Measurements from ENCODE around the gene NAT14. TPM values are rescaled to one million over a fixed set of nuclear protein-coding genes. Genes with fewer than 3 reads are reported as not detected.

The NAT14 gene
- total RNA-seq, 1 experiment from 2014 or later: 87.7 TPM

- Mint-ChIP-seq H3K36me3 (no peaks in the 10 kb centered on the region), H3K27me3 (ENCODE audit: low read depth) (no peaks in the 10 kb centered on the region), H3K4me3 (peak overlapping the region; percentile 82), H3K9me3 (no peaks in the 10 kb centered on the region), H3K4me1 (peaks cover 23% of the 10 kb centered on the region), H3K27ac (no peak overlapping the region)
- CTCF ChIA-PET: interaction anchor here (0.6 to 13.5 kb wide), 6 partner anchors 16 to 171 kb away, joined by 3 to 96 read pairs (median 5); partner anchors contain the start of genes FIZ1, ISOC2 and U2AF2
- TF ChIP-seq TCF7 (CRISPR knock-in tag; IDR thresholded peaks at IDR 0.05; ENCODE audit: low read depth) (no peak), CBFB (CRISPR knock-in tag; IDR thresholded peaks at IDR 0.05; ENCODE audit: low read depth) (0 out of 2 replicates have a peak, but pooled peaks have one; percentile 21)
- ATAC-seq (no peak), DNase-seq (ENCODE audit: low spot score) (no peak)
- POLR2A ChIA-PET: interaction anchor here (0.5 to 1.3 kb wide), 3 partner anchors 7 to 141 kb away, joined by 3 to 11 read pairs (median 4); partner anchors contain the start of gene ZNF628
These were observed 1.0 kb upstream of the NAT14 start for GRCh38 chr19:55483706-55484592.

- no peak for ATAC-seq
- TF ChIP-seq FOXP4 (CRISPR knock-in tag; IDR thresholded peaks at IDR 0.05): 0 out of 2 replicates have a peak, but pooled peaks have one; percentile 29
- TF ChIP-seq ZBTB43 (CRISPR knock-in tag; IDR thresholded peaks at IDR 0.05): no peak
- no peak for TF ChIP-seq STAT6 (CRISPR knock-in tag; conservative IDR thresholded peaks at IDR 0.05; ENCODE audit: low read depth)
- no peak for TF ChIP-seq GRHL2 (CRISPR knock-in tag; IDR thresholded peaks at IDR 0.05; ENCODE audit: insufficient replicate concordance, severe bottlenecking)
- peaks cover 20% of the 10 kb centered on the region for H3K4me1 Mint-ChIP-seq
- no peaks in the 10 kb centered on the region for H3K9me3 Mint-ChIP-seq
- ChIA-PET POLR2A (interaction anchor here (0.5 to 1.3 kb wide), 5 partner anchors 9 to 162 kb away, joined by 3 to 11 read pairs (median 3); partner anchors contain the start of gene ZNF628), CTCF (interaction anchor here (1.0 to 13.5 kb wide), 5 partner anchors 9 to 147 kb away, joined by 3 to 96 read pairs (median 4); partner anchors contain the start of gene ISOC2)
- no peak for DNase-seq (ENCODE audit: low spot score)
- no peaks in the 10 kb centered on the region for H3K36me3 Mint-ChIP-seq
- H3K27ac Mint-ChIP-seq: peak overlapping the region; percentile 87
- no peaks in the 10 kb centered on the region for H3K27me3 Mint-ChIP-seq (ENCODE audit: low read depth)
- peak overlapping the region; percentile 82 for H3K4me3 Mint-ChIP-seq
These were observed 537 bp downstream of the NAT14 start for GRCh38 chr19:55485439-55486011.

GRCh38 chr19:55486043-55486970 lies 1.3 kb downstream of the NAT14 start:
- Mint-ChIP-seq H3K27ac (peak overlapping the region; percentile 87), H3K36me3 (no peaks in the 10 kb centered on the region), H3K9me3 (no peaks in the 10 kb centered on the region), H3K4me3 (peak overlapping the region; percentile 82), H3K4me1 (peaks cover 19% of the 10 kb centered on the region), H3K27me3 (ENCODE audit: low read depth) (no peaks in the 10 kb centered on the region)
- no peak for TF ChIP-seq E2F5 (CRISPR knock-in tag; IDR thresholded peaks at IDR 0.05)
- 0 out of 2 replicates have a peak, but pooled peaks have one; percentile 27 for TF ChIP-seq NR2C2 (CRISPR knock-in tag; IDR thresholded peaks at IDR 0.05)
- TF ChIP-seq OVOL2 (CRISPR knock-in tag; IDR thresholded peaks at IDR 0.05; ENCODE audit: borderline replicate concordance): no peak
- POLR2A ChIA-PET: interaction anchor here (0.5 to 1.3 kb wide), 4 partner anchors 10 to 121 kb away, joined by 4 to 5 read pairs (median 4); partner anchors contain the start of gene ZNF628
- ATAC-seq (no peak), DNase-seq (ENCODE audit: low spot score) (no peak)
- CTCF ChIA-PET: interaction anchor here (0.9 to 13.5 kb wide), 7 partner anchors 18 to 340 kb away, joined by 3 to 96 read pairs (median 4); partner anchors contain the start of gene ISOC2
